ENCODE results near the gene BMPR1A.

DNA sequence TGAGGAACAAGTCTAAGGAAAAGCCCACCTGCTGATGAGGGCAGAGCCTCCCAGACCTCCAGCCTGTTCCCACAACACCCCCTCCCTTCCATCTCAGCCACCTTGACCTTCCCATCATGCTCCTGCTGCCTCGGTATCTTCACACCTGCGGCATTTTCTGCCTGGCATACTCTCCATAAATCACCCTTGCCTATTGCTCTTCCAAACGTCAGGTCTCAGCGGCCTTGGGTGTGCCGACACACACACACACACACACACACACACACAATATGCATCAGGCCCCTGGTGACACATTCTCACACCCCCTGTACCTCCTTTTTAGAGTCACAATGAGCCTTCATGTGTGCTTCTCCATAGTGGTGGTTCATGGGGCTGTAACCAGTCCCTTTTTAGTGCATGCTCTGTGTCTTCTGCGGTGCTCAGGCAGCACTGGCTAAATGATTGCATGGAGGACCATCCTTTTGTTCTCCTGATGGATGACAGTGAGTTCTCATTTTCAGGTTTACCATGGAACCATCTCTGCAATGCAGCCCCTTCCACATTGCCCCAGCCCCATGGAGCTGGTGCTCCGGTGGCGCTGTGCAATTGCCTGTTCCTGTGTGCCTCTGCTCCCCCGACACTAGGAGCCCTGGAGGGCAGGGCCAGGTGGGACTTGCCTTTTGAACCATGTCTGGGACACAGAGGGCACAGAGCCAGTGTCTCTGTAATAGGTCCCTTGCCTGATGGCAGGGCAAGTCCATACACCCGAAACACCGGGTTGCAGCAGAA, 216.4 kb downstream of the BMPR1A start:
- TF ChIP-seq, protein P1, sequence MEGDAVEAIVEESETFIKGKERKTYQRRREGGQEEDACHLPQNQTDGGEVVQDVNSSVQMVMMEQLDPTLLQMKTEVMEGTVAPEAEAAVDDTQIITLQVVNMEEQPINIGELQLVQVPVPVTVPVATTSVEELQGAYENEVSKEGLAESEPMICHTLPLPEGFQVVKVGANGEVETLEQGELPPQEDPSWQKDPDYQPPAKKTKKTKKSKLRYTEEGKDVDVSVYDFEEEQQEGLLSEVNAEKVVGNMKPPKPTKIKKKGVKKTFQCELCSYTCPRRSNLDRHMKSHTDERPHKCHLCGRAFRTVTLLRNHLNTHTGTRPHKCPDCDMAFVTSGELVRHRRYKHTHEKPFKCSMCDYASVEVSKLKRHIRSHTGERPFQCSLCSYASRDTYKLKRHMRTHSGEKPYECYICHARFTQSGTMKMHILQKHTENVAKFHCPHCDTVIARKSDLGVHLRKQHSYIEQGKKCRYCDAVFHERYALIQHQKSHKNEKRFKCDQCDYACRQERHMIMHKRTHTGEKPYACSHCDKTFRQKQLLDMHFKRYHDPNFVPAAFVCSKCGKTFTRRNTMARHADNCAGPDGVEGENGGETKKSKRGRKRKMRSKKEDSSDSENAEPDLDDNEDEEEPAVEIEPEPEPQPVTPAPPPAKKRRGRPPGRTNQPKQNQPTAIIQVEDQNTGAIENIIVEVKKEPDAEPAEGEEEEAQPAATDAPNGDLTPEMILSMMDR (IDR thresholded peaks at IDR 0.05) = no peak
- TF ChIP-seq POLR2A (IDR thresholded peaks at IDR 0.05) = no peak

Measured in esophagus squamous epithelium (tissue), 4 donors.